Bronchial epithelial cell (primary cell): ENCODE data around the gene ZP1. TPM values are rescaled to one million over a fixed set of nuclear protein-coding genes. Genes with fewer than 3 reads are reported as not detected.

ENCODE experiments used
- DNase-seq: peaks from one replicate; pipeline ENCODE4 v3.0.0-alpha.2; 2010; ENCODE audit warnings: low read depth
- FAIRE-seq: peaks from 2 replicates; lab custom pipeline; 2011; peaks lifted over from hg19 to GRCh38; lab: Jason Lieb, UNC
- H3K27me3 ChIP-seq: 2 replicates; pipeline ENCODE4 v1.5.1; 2011; ENCODE audit warnings: low read length; ENCODE audit not compliant: control insufficient read depth, insufficient read depth
- H3K36me3 ChIP-seq: 2 replicates; pipeline ENCODE4 v1.5.1; 2011; ENCODE audit warnings: low read length; ENCODE audit not compliant: control insufficient read depth, insufficient read depth
- H3K4me3 ChIP-seq: 2 replicates; pipeline ENCODE4 v1.5.1; 2011; ENCODE audit warnings: mild to moderate bottlenecking, low read depth, low read length, control low read depth
- CTCF ChIP-seq: IDR thresholded peaks from 2 replicates; pipeline ENCODE4 v1.5.1; 2011; ENCODE audit warnings: mild to moderate bottlenecking, moderate library complexity, low read length, control low read depth, inconsistent platforms; ENCODE audit not compliant: insufficient read depth, severe bottlenecking
- total RNA-seq: library from RNA; depleted of rRNA; stranded (reverse); fragments of >200 nt; gene quantifications from 2 replicates; pipeline ENCODE4 v1.2.1, GENCODE V29; 2014

The ZP1 gene
- total RNA-seq, 1 donor from 2014 or later = not detected

- H3K27me3 ChIP-seq = no peaks in the 10 kb centered on the region
- no peak for FAIRE-seq
- H3K36me3 ChIP-seq = peaks cover 6% of the 10 kb centered on the region
- peak overlapping the region; percentile 81 for H3K4me3 ChIP-seq
- peak; percentile 75 for DNase-seq
- peak; percentile 36 for TF ChIP-seq CTCF
Observed at GRCh38 chr11:60915248-60915914, 48.0 kb downstream of the ZP1 start.

GRCh38 chr11:60916669-60917206 lies 49.4 kb downstream of the ZP1 start:
- DNase-seq = no peak
- Histone ChIP-seq H3K27me3 (no peaks in the 10 kb centered on the region), H3K4me3 (no peak overlapping the region), H3K36me3 (peaks cover 12% of the 10 kb centered on the region)
- no peak for TF ChIP-seq CTCF
- no peak for FAIRE-seq

GRCh38 chr11:60917267-60917666 lies 49.9 kb downstream of the ZP1 start:
- TF ChIP-seq CTCF = no peak
- peak; percentile 98 for DNase-seq
- Histone ChIP-seq H3K36me3 (peaks cover 12% of the 10 kb centered on the region), H3K4me3 (no peak overlapping the region), H3K27me3 (no peaks in the 10 kb centered on the region)
- no peak for FAIRE-seq

GRCh38 chr11:60918251-60918938 lies 51.1 kb downstream of the ZP1 start:
- H3K27me3 ChIP-seq = no peaks in the 10 kb centered on the region
- no peak for FAIRE-seq
- H3K36me3 ChIP-seq = peaks cover 15% of the 10 kb centered on the region
- DNase-seq = peak; percentile 56
- TF ChIP-seq CTCF = no peak
- no peak overlapping the region for H3K4me3 ChIP-seq

- Histone ChIP-seq H3K36me3 (peaks cover 15% of the 10 kb centered on the region), H3K27me3 (no peaks in the 10 kb centered on the region), H3K4me3 (no peak overlapping the region)
- TF ChIP-seq CTCF = no peak
- FAIRE-seq = no peak
- peak; percentile 67 for DNase-seq
Observed at GRCh38 chr11:60918939-60919265, 51.6 kb downstream of the ZP1 start.

GRCh38 chr11:60919320-60919719 lies 52.0 kb downstream of the ZP1 start:
- no peak for FAIRE-seq

More at GRCh38 chr11:60919320-60919719, 52.0 kb downstream of the ZP1 start:
- no peak for TF ChIP-seq CTCF
- Histone ChIP-seq H3K4me3 (no peak overlapping the region), H3K36me3 (peaks cover 15% of the 10 kb centered on the region), H3K27me3 (no peaks in the 10 kb centered on the region)
- peak; percentile 60 for DNase-seq
